H9 (cell line): ENCODE measurements around the gene BACH2. TPM values are rescaled to one million over a fixed set of nuclear protein-coding genes. Genes with fewer than 3 reads are reported as not detected.

Experiments
- DNase-seq: peaks from one replicate; pipeline ENCODE4 v3.0.0-alpha.2; 2017
- H2AFZ ChIP-seq: one replicate; pipeline ENCODE4 v1.6.1; 2013; ENCODE audit warnings: mild to moderate bottlenecking, low read length, control low read depth, moderate library complexity
- H2AK5ac ChIP-seq: 2 replicates; pipeline ENCODE4 v1.6.1; 2013; ENCODE audit warnings: low read length, control low read depth, mixed read lengths; ENCODE audit not compliant: insufficient read length
- H2BK120ac ChIP-seq: one replicate; pipeline ENCODE4 v1.6.1; 2013; ENCODE audit warnings: low read depth, mild to moderate bottlenecking, low read length, control low read depth, inconsistent platforms; ENCODE audit not compliant: poor library complexity, severe bottlenecking
- H2BK12ac ChIP-seq: 2 replicates; pipeline ENCODE4 v1.6.1; 2013; ENCODE audit warnings: low read length, control low read depth, mixed read lengths, low read depth; ENCODE audit not compliant: insufficient read length
- H2BK15ac ChIP-seq: 2 replicates; pipeline ENCODE4 v1.6.1; 2013; ENCODE audit warnings: low read depth, low read length, control low read depth
- H2BK20ac ChIP-seq: one replicate; pipeline ENCODE4 v1.6.1; 2013; ENCODE audit warnings: low read depth, mild to moderate bottlenecking, low read length, control low read depth, inconsistent platforms; ENCODE audit not compliant: poor library complexity, severe bottlenecking
- H2BK5ac ChIP-seq: 2 replicates; pipeline ENCODE4 v1.6.1; 2013; ENCODE audit warnings: low read length, control low read depth, mixed read lengths; ENCODE audit not compliant: insufficient read length
- H3K14ac ChIP-seq: 2 replicates; pipeline ENCODE4 v1.6.1; 2013; ENCODE audit warnings: low read length, control low read depth; ENCODE audit not compliant: insufficient read depth
- H3K18ac ChIP-seq: 2 replicates; pipeline ENCODE4 v1.6.1; 2013; ENCODE audit warnings: low read depth, mild to moderate bottlenecking, mixed read lengths, low read length, control low read depth; ENCODE audit not compliant: insufficient read length
- H3K23ac ChIP-seq: 2 replicates; pipeline ENCODE4 v1.6.1; 2013; ENCODE audit warnings: low read length, control low read depth, mixed read lengths, low read depth; ENCODE audit not compliant: insufficient read length
- H3K23me2 ChIP-seq: 2 replicates; pipeline ENCODE4 v1.6.1; 2013; ENCODE audit warnings: low read depth, mild to moderate bottlenecking, mixed read lengths, low read length, control low read depth; ENCODE audit not compliant: insufficient read length, poor library complexity, severe bottlenecking
- H3K27ac ChIP-seq: 2 replicates; pipeline ENCODE4 v1.5.1; 2013; ENCODE audit warnings: low read length, control low read depth, mixed read lengths, low read depth; ENCODE audit not compliant: insufficient read length
- H3K27me3 ChIP-seq: 2 replicates; pipeline ENCODE4 v1.6.1; 2013; ENCODE audit warnings: low read length, control low read depth, inconsistent platforms; ENCODE audit not compliant: insufficient read depth
- H3K4ac ChIP-seq: 2 replicates; pipeline ENCODE4 v1.6.1; 2013; ENCODE audit warnings: low read depth, mild to moderate bottlenecking, control low read depth, inconsistent platforms, low read length, moderate library complexity
- H3K4me1 ChIP-seq: 2 replicates; pipeline ENCODE4 v1.6.1; 2013; ENCODE audit warnings: low read length, control low read depth, inconsistent platforms; ENCODE audit not compliant: insufficient read depth
- H3K4me2 ChIP-seq: 2 replicates; pipeline ENCODE4 v1.6.1; 2013; ENCODE audit warnings: low read length, control low read depth, mixed read lengths; ENCODE audit not compliant: insufficient read length, insufficient read depth
- H3K56ac ChIP-seq: 2 replicates; pipeline ENCODE4 v1.6.1; 2013; ENCODE audit warnings: low read depth, mild to moderate bottlenecking, mixed read lengths, low read length, control low read depth; ENCODE audit not compliant: insufficient read length
- H3K79me1 ChIP-seq: 2 replicates; pipeline ENCODE4 v1.6.1; 2013; ENCODE audit warnings: low read depth, mild to moderate bottlenecking, moderate library complexity, low read length, control low read depth, inconsistent platforms; ENCODE audit not compliant: insufficient read depth, poor library complexity, severe bottlenecking
- H3K79me2 ChIP-seq: 2 replicates; pipeline ENCODE4 v1.6.1; 2013; ENCODE audit warnings: low read length, control low read depth, inconsistent platforms; ENCODE audit not compliant: insufficient read depth
- H3K9ac ChIP-seq: 2 replicates; pipeline ENCODE4 v1.6.1; 2013; ENCODE audit warnings: low read length, control low read depth, mixed read lengths; ENCODE audit not compliant: insufficient read length; ENCODE audit errors: extremely low read depth
- H3K9me3 ChIP-seq: one replicate; pipeline ENCODE4 v1.6.1; 2013; ENCODE audit warnings: low read depth, low read length, inconsistent platforms; ENCODE audit not compliant: control insufficient read depth
- H3T11ph ChIP-seq: one replicate; pipeline ENCODE4 v1.6.1; 2013; ENCODE audit warnings: mild to moderate bottlenecking, low read length, control low read depth, inconsistent platforms
- H4K20me1 ChIP-seq: one replicate; pipeline ENCODE4 v1.6.1; 2013; ENCODE audit not compliant: control insufficient read depth, insufficient read length, insufficient read depth
- H4K5ac ChIP-seq: 2 replicates; pipeline ENCODE4 v1.6.1; 2013; ENCODE audit warnings: low read depth, mild to moderate bottlenecking, mixed read lengths, low read length, control low read depth; ENCODE audit not compliant: insufficient read length
- H4K8ac ChIP-seq: replicated peaks from 2 replicates; pipeline ENCODE4 v1.6.1; 2013; ENCODE audit warnings: low read length, control low read depth, mixed read lengths, low read depth; ENCODE audit not compliant: insufficient read length
- H4K91ac ChIP-seq: 2 replicates; pipeline ENCODE4 v1.6.1; 2013; ENCODE audit warnings: low read depth, mild to moderate bottlenecking, moderate library complexity, mixed read lengths, low read length, control low read depth; ENCODE audit not compliant: insufficient read length
- H3K27ac Mint-ChIP-seq, 3 experiments: 2 replicates in 2 of 3; 3 replicates in 1 of 3; pipeline ENCODE4 v1.8.0; 2020 to 2021; ENCODE audit warnings: mixed read lengths in 3 of 3, mild to moderate bottlenecking in 1 of 3, moderate library complexity in 1 of 3
- H3K27me3 Mint-ChIP-seq: 2 replicates; pipeline ENCODE4 v1.8.0; 2021; ENCODE audit warnings: low read depth, mild to moderate bottlenecking, moderate library complexity, mixed read lengths
- H3K36me3 Mint-ChIP-seq, 3 experiments: 2 replicates in 2 of 3; 3 replicates in 1 of 3; pipeline ENCODE4 v1.8.0; 2020 to 2021; ENCODE audit warnings: low read depth in 3 of 3, mixed read lengths in 3 of 3; ENCODE audit not compliant: insufficient read depth in 1 of 3
- H3K4me1 Mint-ChIP-seq, 2 experiments: 2 replicates each; pipeline ENCODE4 v1.8.0; 2020; ENCODE audit warnings: mixed read lengths in 2 of 2
- H3K4me3 Mint-ChIP-seq, 2 experiments: 2 replicates in 1 of 2; 3 replicates in 1 of 2; pipeline ENCODE4 v1.8.0; 2020 to 2021; ENCODE audit warnings: mild to moderate bottlenecking in 2 of 2, mixed read lengths in 2 of 2, moderate library complexity in 1 of 2
- H3K9me3 Mint-ChIP-seq, 2 experiments: 2 replicates in 1 of 2; 3 replicates in 1 of 2; pipeline ENCODE4 v1.8.0; 2020; ENCODE audit warnings: mild to moderate bottlenecking in 2 of 2, mixed read lengths in 2 of 2, moderate library complexity in 1 of 2
- CTCF ChIP-seq: fragments of 200-600 bp; sonication (generic); conservative IDR thresholded peaks from 3 replicates; pipeline ENCODE4 v1.8.0; 2021; ENCODE audit warnings: antibody characterized with exemption, mild to moderate bottlenecking
- WGBS: extraction: QIAGEN DNeasy Blood & Tissue Kit; methylation state at CpG from one replicate; pipeline ENCODE4 v1.1.7; 2013; ENCODE audit warnings: missing lambda C conversion rate, low lambda C conversion rate, mixed read lengths; ENCODE audit not compliant: insufficient read length; ENCODE audit errors: extremely low coverage; 5-methylcytosine and 5-hydroxymethylcytosine counted together
- total RNA-seq: library from RNA; stranded (reverse); gene quantifications from 2 replicates; pipeline ENCODE4 v1.2.1, GENCODE V29; 2021

BACH2 gene
- total RNA-seq, 1 experiment from 2014 or later: 2.0 TPM

- no peak overlapping the region for H3K9ac ChIP-seq
- H3K23ac ChIP-seq: no peak overlapping the region
- no peak overlapping the region for H2BK20ac ChIP-seq
- no peak overlapping the region for H4K8ac ChIP-seq
- no peak overlapping the region for H2BK12ac ChIP-seq
- H3K9me3 ChIP-seq: no peaks in the 10 kb centered on the region
- no peak overlapping the region for H2BK15ac ChIP-seq
- H3K79me1 ChIP-seq: no peaks in the 10 kb centered on the region
- H3K4me3 Mint-ChIP-seq: no peak overlapping the region
- no peak overlapping the region for H4K91ac ChIP-seq
- no peak overlapping the region for H3K4me2 ChIP-seq
- no peak overlapping the region for H2AFZ ChIP-seq
- H3K23me2 ChIP-seq: no peaks in the 10 kb centered on the region
- no peak for TF ChIP-seq CTCF
- H4K20me1 ChIP-seq: no peaks in the 10 kb centered on the region
- WGBS: no CpG with 5 or more reads among the region's 10 CpGs
- no peak overlapping the region for H3K4ac ChIP-seq
- H3K27ac ChIP-seq: no peak overlapping the region
- no peaks in the 10 kb centered on the region for H3K4me1 ChIP-seq
- H3K56ac ChIP-seq: no peak overlapping the region
- peaks cover 0 to 1% (median 0%) of the 10 kb centered on the region in 3 experiments; a peak in 1 of 7 replicates for H3K36me3 Mint-ChIP-seq
- H2BK120ac ChIP-seq: no peak overlapping the region
- H3T11ph ChIP-seq: no peak overlapping the region
- H3K14ac ChIP-seq: no peak overlapping the region
- H3K79me2 ChIP-seq: no peaks in the 10 kb centered on the region
- H2AK5ac ChIP-seq: no peak overlapping the region
- H2BK5ac ChIP-seq: no peak overlapping the region
- peaks cover 0 to 3% of the 10 kb centered on the region in 2 experiments; a peak in 2 of 5 replicates for H3K9me3 Mint-ChIP-seq
- DNase-seq: no peak
- no peak overlapping the region for H3K18ac ChIP-seq
- H3K27me3 ChIP-seq: no peaks in the 10 kb centered on the region
- H3K27ac Mint-ChIP-seq: no peak overlapping the region
- H3K27me3 Mint-ChIP-seq: no peaks in the 10 kb centered on the region
- peaks cover 5 to 7% of the 10 kb centered on the region in 2 experiments for H3K4me1 Mint-ChIP-seq
- H4K5ac ChIP-seq: no peak overlapping the region
Observed at GRCh38 chr6:89921691-89922090, 375.0 kb downstream of the BACH2 start.
